Activated CD8-positive, alpha-beta T cell treated with anti-CD3 and anti-CD28 coated beads for 36 hours (primary cell): ENCODE measurements around the gene CAPSL. TPM values are rescaled to one million over a fixed set of nuclear protein-coding genes. Genes with fewer than 3 reads are reported as not detected.

Experiments
- ATAC-seq: fragments of 200-7000 bp; cut with Tn5 transposase; one replicate; pipeline ENCODE4 v1.10.0; 2021; ENCODE audit warnings: mild to moderate bottlenecking, moderate library complexity
- CTCF ChIA-PET: fragments of 350-600 bp; sonication (Branson Sonifier 250); formaldehyde crosslinking; loops from one replicate; lab custom pipeline; 2021; ENCODE audit warnings: antibody characterized with exemption; lab: Charles Lee
- POLR2A ChIA-PET: fragments of 350-600 bp; sonication (Branson Sonifier 250); formaldehyde crosslinking; loops from one replicate; lab custom pipeline; 2021; ENCODE audit warnings: antibody characterized with exemption; lab: Charles Lee
- DNase-seq: peaks from one replicate; pipeline ENCODE4 v3.0.0-alpha.2; 2020
- H3K27ac Mint-ChIP-seq: one replicate; pipeline ENCODE4 v1.8.0; 2021; ENCODE audit warnings: mild to moderate bottlenecking, mixed read lengths
- H3K27me3 Mint-ChIP-seq: one replicate; pipeline ENCODE4 v1.8.0; 2021; ENCODE audit warnings: mixed read lengths
- H3K36me3 Mint-ChIP-seq: one replicate; pipeline ENCODE4 v1.8.0; 2021; ENCODE audit warnings: low read depth, mixed read lengths
- H3K4me1 Mint-ChIP-seq: one replicate; pipeline ENCODE4 v1.8.0; 2021; ENCODE audit warnings: low read depth, mixed read lengths
- H3K4me3 Mint-ChIP-seq: one replicate; pipeline ENCODE4 v1.8.0; 2021; ENCODE audit warnings: mild to moderate bottlenecking, moderate library complexity, mixed read lengths
- H3K9me3 Mint-ChIP-seq: one replicate; pipeline ENCODE4 v1.8.0; 2021; ENCODE audit warnings: mixed read lengths
- intact Hi-C: fragments of 100-400 bp; cut with micrococcal nuclease; formaldehyde crosslinking; loops from one replicate; pipeline ENCODE4 v1.10.0; 2022
- total RNA-seq, 2 experiments: library from RNA; stranded (reverse); gene quantifications; one replicate each; pipeline ENCODE4 v1.2.3, GENCODE V29; 2021
- TF ChIP-seq, protein P1 (sequence below): fragments of 200-600 bp; IDR thresholded peaks from one replicate; pipeline ENCODE4 v1.8.0; 2022; ENCODE audit warnings: antibody characterized with exemption, mild to moderate bottlenecking

The CAPSL gene
- total RNA-seq, 2 experiments from 2014 or later = 0.43 to 0.56 TPM

DNA sequence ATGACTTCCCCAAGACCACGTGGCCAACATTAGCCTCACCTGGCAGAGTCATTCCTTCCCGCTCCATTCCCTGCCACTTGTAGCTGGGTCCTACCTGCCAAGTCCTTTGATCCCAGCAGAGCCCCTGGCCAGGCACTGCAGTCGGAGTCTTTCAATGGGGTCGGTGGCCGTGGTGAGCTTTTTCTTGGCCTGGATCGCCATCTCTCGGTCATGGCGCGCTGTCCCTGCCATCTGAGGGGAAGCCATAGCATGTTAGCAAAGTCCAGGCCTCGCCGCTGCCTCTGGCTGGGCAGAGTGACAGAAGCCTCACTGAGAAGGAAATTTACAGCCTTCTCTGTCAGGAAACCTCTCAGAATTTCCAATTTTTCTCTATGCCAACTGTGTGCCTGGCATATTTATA, 17.5 kb downstream of the CAPSL start:
- POLR2A ChIA-PET = interaction anchor here (0.8 to 10.3 kb wide), 3 partner anchors 48 to 99 kb away, joined by 3 to 168 read pairs (median 4); partner anchors contain the start of gene IL7R
- DNase-seq = no peak

DNA sequence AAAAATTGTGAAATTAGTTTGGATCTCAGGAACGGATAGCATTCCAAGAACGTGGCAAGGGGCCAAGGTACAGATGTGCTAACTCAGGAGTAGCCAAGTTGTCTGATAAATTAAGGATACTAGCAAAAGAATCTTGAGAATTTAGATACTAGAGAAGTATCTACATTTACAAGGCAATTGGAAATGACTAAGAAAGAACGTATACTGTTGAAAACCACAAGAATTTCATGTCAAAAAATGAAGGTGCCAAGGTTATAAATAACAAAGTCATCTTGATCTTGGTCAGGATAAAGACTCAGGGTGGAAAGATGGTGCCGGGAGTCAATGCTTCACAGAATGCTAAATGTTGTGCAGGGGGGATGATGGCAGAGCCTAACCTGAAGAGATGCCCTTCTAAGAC, 19.2 kb downstream of the CAPSL start:
- TF ChIP-seq, protein P1, sequence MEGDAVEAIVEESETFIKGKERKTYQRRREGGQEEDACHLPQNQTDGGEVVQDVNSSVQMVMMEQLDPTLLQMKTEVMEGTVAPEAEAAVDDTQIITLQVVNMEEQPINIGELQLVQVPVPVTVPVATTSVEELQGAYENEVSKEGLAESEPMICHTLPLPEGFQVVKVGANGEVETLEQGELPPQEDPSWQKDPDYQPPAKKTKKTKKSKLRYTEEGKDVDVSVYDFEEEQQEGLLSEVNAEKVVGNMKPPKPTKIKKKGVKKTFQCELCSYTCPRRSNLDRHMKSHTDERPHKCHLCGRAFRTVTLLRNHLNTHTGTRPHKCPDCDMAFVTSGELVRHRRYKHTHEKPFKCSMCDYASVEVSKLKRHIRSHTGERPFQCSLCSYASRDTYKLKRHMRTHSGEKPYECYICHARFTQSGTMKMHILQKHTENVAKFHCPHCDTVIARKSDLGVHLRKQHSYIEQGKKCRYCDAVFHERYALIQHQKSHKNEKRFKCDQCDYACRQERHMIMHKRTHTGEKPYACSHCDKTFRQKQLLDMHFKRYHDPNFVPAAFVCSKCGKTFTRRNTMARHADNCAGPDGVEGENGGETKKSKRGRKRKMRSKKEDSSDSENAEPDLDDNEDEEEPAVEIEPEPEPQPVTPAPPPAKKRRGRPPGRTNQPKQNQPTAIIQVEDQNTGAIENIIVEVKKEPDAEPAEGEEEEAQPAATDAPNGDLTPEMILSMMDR = no peak
- peaks cover 19% of the 10 kb centered on the region for H3K36me3 Mint-ChIP-seq
- peaks cover 44% of the 10 kb centered on the region for H3K4me1 Mint-ChIP-seq
- peak overlapping the region; percentile 79 for H3K27ac Mint-ChIP-seq
- peaks cover 29% of the 10 kb centered on the region for H3K9me3 Mint-ChIP-seq
- POLR2A ChIA-PET = interaction anchor here (1.0 to 10.3 kb wide), 5 partner anchors 10 to 62 kb away, joined by 3 to 168 read pairs (median 3); partner anchors contain the start of gene IL7R
- intact Hi-C loops = no loop called here
- ATAC-seq (peak; percentile 66), DNase-seq (peak; percentile 51)
- CTCF ChIA-PET = interaction anchor here (1.3 to 2.2 kb wide), 4 partner anchors 11 to 61 kb away, joined by 3 to 6 read pairs (median 4); no protein-coding TSS in a partner anchor
- no peak overlapping the region for H3K4me3 Mint-ChIP-seq
- no peaks in the 10 kb centered on the region for H3K27me3 Mint-ChIP-seq

More for the DNA sequence above, 17.5 kb downstream of the CAPSL start:
- no peak for ATAC-seq
- Mint-ChIP-seq H3K27me3 (no peaks in the 10 kb centered on the region), H3K4me1 (peaks cover 56% of the 10 kb centered on the region), H3K4me3 (no peak overlapping the region), H3K9me3 (peaks cover 27% of the 10 kb centered on the region), H3K36me3 (peaks cover 16% of the 10 kb centered on the region), H3K27ac (no peak overlapping the region)
- TF ChIP-seq, protein P1 = no peak
- CTCF ChIA-PET = interaction anchor here (1.0 to 5.6 kb wide), 7 partner anchors 13 to 142 kb away, joined by 4 to 77 read pairs (median 4); partner anchors contain the start of gene IL7R
- intact Hi-C loops = no loop called here

DNA sequence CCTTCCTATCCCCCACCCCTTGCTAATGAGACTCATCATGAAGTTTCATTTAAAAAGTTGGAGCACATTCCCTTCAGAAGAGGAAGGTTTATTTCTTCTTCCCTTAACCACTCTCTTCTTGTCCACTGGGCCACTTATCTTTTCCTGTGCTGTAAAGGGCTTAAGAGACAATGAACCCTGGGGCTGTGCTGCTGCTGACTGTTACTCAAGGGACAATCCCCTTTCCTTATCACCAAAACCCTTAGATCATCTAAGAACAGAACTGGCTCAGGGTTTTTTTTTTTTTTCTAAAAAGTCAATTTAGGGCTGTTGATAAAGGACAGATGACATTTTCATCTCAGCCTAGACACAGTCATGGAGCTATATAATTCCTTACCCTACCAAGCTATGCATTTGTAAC, 29.6 kb downstream of the CAPSL start:
- Mint-ChIP-seq H3K4me1 (peaks cover 64% of the 10 kb centered on the region), H3K36me3 (peaks cover 22% of the 10 kb centered on the region), H3K27me3 (no peaks in the 10 kb centered on the region), H3K27ac (peak overlapping the region; percentile 87), H3K4me3 (peak overlapping the region; percentile 26), H3K9me3 (peaks cover 28% of the 10 kb centered on the region)
- ChIA-PET CTCF (interaction anchor here (0.9 to 3.4 kb wide), 5 partner anchors 15 to 258 kb away, joined by 3 to 16 read pairs (median 6); no protein-coding TSS in a partner anchor), POLR2A (interaction anchor here (1.3 to 12.6 kb wide), 2 partner anchors 11 to 51 kb away, joined by 4 to 147 read pairs; partner anchors contain the start of gene IL7R)
- intact Hi-C loops = no loop called here
- TF ChIP-seq, protein P1 = no peak
- DNase-seq (peak; percentile 58), ATAC-seq (peak; percentile 46)

DNA sequence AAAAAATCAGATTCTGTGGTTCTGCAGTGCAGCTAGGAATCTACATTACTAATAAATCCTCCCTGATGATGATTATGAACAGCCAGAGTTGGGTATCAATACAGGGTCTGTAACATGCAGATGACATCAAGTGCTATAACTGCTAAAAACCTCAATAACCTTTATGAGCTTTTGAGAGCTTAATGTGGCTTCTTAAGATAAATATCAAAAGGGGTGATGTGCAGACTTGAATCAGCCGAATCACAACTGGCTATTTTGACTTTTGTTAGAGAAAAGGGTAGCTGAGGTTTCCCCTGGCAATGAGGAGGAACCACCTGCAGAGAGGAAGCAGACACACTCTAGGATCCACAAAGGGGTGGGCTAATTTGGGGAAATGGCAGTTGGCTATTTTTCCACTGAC, 30.2 kb downstream of the CAPSL start:
- Mint-ChIP-seq H3K4me3 (peak overlapping the region; percentile 26), H3K9me3 (peaks cover 26% of the 10 kb centered on the region), H3K4me1 (peaks cover 70% of the 10 kb centered on the region), H3K27me3 (no peaks in the 10 kb centered on the region), H3K27ac (peak overlapping the region; percentile 87), H3K36me3 (peaks cover 22% of the 10 kb centered on the region)
- TF ChIP-seq, protein P1 = no peak
- DNase-seq (peak; percentile 50), ATAC-seq (peak; percentile 50)
- intact Hi-C loops = no loop called here
- POLR2A ChIA-PET = interaction anchor here (0.8 to 12.6 kb wide), 4 partner anchors 10 to 50 kb away, joined by 3 to 147 read pairs (median 6); partner anchors contain the start of gene IL7R
- CTCF ChIA-PET = interaction anchor here (0.9 to 3.4 kb wide), 5 partner anchors 11 to 257 kb away, joined by 3 to 16 read pairs (median 6); no protein-coding TSS in a partner anchor
